ENCODE measurements around the gene EHD4.

DNA sequence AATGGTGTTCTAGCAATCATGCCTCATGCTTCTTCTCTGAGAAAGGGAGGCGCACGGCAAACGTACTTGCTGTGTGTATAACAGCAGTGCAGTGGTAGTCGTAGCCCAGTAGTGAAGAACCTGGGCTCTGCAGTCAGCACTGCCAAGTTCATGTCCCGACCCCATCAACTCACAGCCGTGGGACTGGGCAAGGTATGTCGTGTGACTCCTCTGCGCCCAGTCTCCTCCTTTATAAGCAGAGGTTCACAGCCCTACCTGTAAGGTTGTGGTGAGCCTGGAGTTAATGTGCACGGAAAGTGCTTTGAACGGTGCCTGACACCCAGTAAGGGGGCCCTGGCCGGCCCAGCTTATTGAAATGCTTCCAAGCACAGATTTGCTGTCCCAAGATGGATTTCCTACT, 26.6 kb downstream of the EHD4 start:
- TF ChIP-seq, protein P1, sequence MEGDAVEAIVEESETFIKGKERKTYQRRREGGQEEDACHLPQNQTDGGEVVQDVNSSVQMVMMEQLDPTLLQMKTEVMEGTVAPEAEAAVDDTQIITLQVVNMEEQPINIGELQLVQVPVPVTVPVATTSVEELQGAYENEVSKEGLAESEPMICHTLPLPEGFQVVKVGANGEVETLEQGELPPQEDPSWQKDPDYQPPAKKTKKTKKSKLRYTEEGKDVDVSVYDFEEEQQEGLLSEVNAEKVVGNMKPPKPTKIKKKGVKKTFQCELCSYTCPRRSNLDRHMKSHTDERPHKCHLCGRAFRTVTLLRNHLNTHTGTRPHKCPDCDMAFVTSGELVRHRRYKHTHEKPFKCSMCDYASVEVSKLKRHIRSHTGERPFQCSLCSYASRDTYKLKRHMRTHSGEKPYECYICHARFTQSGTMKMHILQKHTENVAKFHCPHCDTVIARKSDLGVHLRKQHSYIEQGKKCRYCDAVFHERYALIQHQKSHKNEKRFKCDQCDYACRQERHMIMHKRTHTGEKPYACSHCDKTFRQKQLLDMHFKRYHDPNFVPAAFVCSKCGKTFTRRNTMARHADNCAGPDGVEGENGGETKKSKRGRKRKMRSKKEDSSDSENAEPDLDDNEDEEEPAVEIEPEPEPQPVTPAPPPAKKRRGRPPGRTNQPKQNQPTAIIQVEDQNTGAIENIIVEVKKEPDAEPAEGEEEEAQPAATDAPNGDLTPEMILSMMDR (IDR thresholded peaks at IDR 0.05): no peak
- TF ChIP-seq POLR2AphosphoS5 (IDR thresholded peaks at IDR 0.05; ENCODE audit: insufficient read depth in 1 of 2, low read depth in 1 of 2) (no peak), POLR2A (IDR thresholded peaks at IDR 0.05) (no peak)

All from vagina (tissue), 2 donors.